ENCODE data around the gene CHURC1. TPM values are rescaled to one million over a fixed set of nuclear protein-coding genes. Genes with fewer than 3 reads are reported as not detected.
"Not testable (repeated sequence)": the region's sequence is repeated elsewhere in the genome, so short reads cannot be mapped to it uniquely, and the experiment has no call there.

CHURC1 gene
- total RNA-seq, 1 donor from 2014 or later: 98.2 TPM

- DNase-seq (ENCODE audit: missing footprints) (no peak), ATAC-seq (no peak)
- intact Hi-C loops (cut with DNase I): no loop called here
Measured at GRCh38 chr14:64891839-64892375, 22.3 kb upstream of the CHURC1 start.

- intact Hi-C loops (cut with DNase I): no loop called here
Measured at GRCh38 chr14:64899958-64900357, 14.3 kb upstream of the CHURC1 start.

GRCh38 chr14:64906022-64906421 lies 8.2 kb upstream of the CHURC1 start:
- no peak for DNase-seq (ENCODE audit: missing footprints)
- intact Hi-C loops (cut with DNase I): no loop called here
- ATAC-seq: no peak

More at GRCh38 chr14:64899958-64900357, 14.3 kb upstream of the CHURC1 start:
- ATAC-seq (no peak), DNase-seq (ENCODE audit: missing footprints) (no peak)

GRCh38 chr14:64910847-64911495 lies 3.3 kb upstream of the CHURC1 start:
- DNase-seq (ENCODE audit: missing footprints) (no peak), ATAC-seq (no peak)
- intact Hi-C loops (cut with DNase I): no loop called here

- ATAC-seq (no peak), DNase-seq (ENCODE audit: missing footprints) (no peak)
- intact Hi-C loops (cut with DNase I): no loop called here
Measured at GRCh38 chr14:64912261-64912660, 2.0 kb upstream of the CHURC1 start.

- DNase-seq (ENCODE audit: missing footprints); intact Hi-C loops (cut with DNase I); ATAC-seq: not testable (repeated sequence)
Measured at GRCh38 chr14:64913477-64913876, 778 bp upstream of the CHURC1 start.

- ATAC-seq (no peak), DNase-seq (ENCODE audit: missing footprints) (no peak)
- intact Hi-C loops (cut with DNase I): loop anchor here (5.0 kb wide), 1 partner anchor 72 kb away; the partner anchor contains the start of gene FNTB
Measured at GRCh38 chr14:64915029-64915424, 772 bp downstream of the CHURC1 start.

GRCh38 chr14:64915797-64916196 lies 1.5 kb downstream of the CHURC1 start:
- DNase-seq (ENCODE audit: missing footprints) (no peak), ATAC-seq (no peak)
- intact Hi-C loops (cut with DNase I): loop anchor here (5.0 kb wide), 1 partner anchor 72 kb away; the partner anchor contains the start of gene FNTB

GRCh38 chr14:64918216-64918615 lies 4.0 kb downstream of the CHURC1 start:
- DNase-seq (ENCODE audit: missing footprints) (no peak), ATAC-seq (no peak)
- intact Hi-C loops (cut with DNase I): loop anchor here (5.0 kb wide), 1 partner anchor 69 kb away; the partner anchor contains the start of gene FNTB

GRCh38 chr14:64919215-64919614 lies 5.0 kb downstream of the CHURC1 start:
- ATAC-seq (no peak), DNase-seq (ENCODE audit: missing footprints) (no peak)
- intact Hi-C loops (cut with DNase I): loop anchor here (5.0 kb wide), 1 partner anchor 68 kb away; the partner anchor contains the start of gene FNTB

GRCh38 chr14:64919618-64920017 lies 5.4 kb downstream of the CHURC1 start:
- intact Hi-C loops (cut with DNase I): loop anchor here (5.0 kb wide), 1 partner anchor 68 kb away; the partner anchor contains the start of gene FNTB
- ATAC-seq (no peak), DNase-seq (ENCODE audit: missing footprints) (no peak)

GRCh38 chr14:64920465-64920864 lies 6.2 kb downstream of the CHURC1 start:
- ATAC-seq: no peak
- intact Hi-C loops (cut with DNase I): no loop called here
- no peak for DNase-seq (ENCODE audit: missing footprints)

- ATAC-seq (no peak), DNase-seq (ENCODE audit: missing footprints) (no peak)
- intact Hi-C loops (cut with DNase I): no loop called here
Measured at GRCh38 chr14:64923015-64923414, 8.8 kb downstream of the CHURC1 start.

- DNase-seq (ENCODE audit: missing footprints): no peak
- no peak for ATAC-seq
- intact Hi-C loops (cut with DNase I): no loop called here
Measured at GRCh38 chr14:64926398-64926995, 12.2 kb downstream of the CHURC1 start.

GRCh38 chr14:64927031-64927430 lies 12.8 kb downstream of the CHURC1 start:
- no peak for DNase-seq (ENCODE audit: missing footprints)
- no peak for ATAC-seq
- intact Hi-C loops (cut with DNase I): no loop called here

GRCh38 chr14:64928239-64929013 lies 14.2 kb downstream of the CHURC1 start:
- ATAC-seq: no peak
- no peak for DNase-seq (ENCODE audit: missing footprints)
- intact Hi-C loops (cut with DNase I): no loop called here

GRCh38 chr14:64929014-64929359 lies 14.7 kb downstream of the CHURC1 start:
- intact Hi-C loops (cut with DNase I): no loop called here
- DNase-seq (ENCODE audit: missing footprints) (no peak), ATAC-seq (no peak)

GRCh38 chr14:64930085-64930843 lies 16.0 kb downstream of the CHURC1 start:
- ATAC-seq (peak; percentile 67), DNase-seq (ENCODE audit: missing footprints) (no peak)
- intact Hi-C loops (cut with DNase I): no loop called here

GRCh38 chr14:64931123-64931522 lies 16.9 kb downstream of the CHURC1 start:
- ATAC-seq (no peak), DNase-seq (ENCODE audit: missing footprints) (no peak)
- intact Hi-C loops (cut with DNase I): no loop called here
